ENCODE data around the gene GDF15.
A peak's percentile ranks its signal among the peaks of the same experiment; 100 is the strongest.

GDF15 gene

GRCh38 chr19:18417250-18418028, 31.5 kb downstream of the GDF15 start:
- no peak for DNase-seq (ENCODE audit: low read depth in 1 of 2, low spot score in 1 of 2)

GRCh38 chr19:18418029-18418482, 32.1 kb downstream of the GDF15 start:
- no peak for DNase-seq (ENCODE audit: low read depth in 1 of 2, low spot score in 1 of 2)

- DNase-seq (ENCODE audit: low read depth in 1 of 2, low spot score in 1 of 2), result no peak
Measured at GRCh38 chr19:18418483-18419194, 32.7 kb downstream of the GDF15 start.

- peak; percentile 51 to 63 for DNase-seq (ENCODE audit: low read depth in 1 of 2, low spot score in 1 of 2)
Measured at GRCh38 chr19:18419195-18419698, 33.3 kb downstream of the GDF15 start, which contains the start of gene SSBP4. Gene SSBP4, plus strand, starts transcription at chr19:18419398. Its CDS starts 251 bp downstream, at chr19:18419649.

- DNase-seq (ENCODE audit: low read depth in 1 of 2, low spot score in 1 of 2), result no peak
Measured at GRCh38 chr19:18419699-18420460, 33.9 kb downstream of the GDF15 start.

- DNase-seq (ENCODE audit: low read depth in 1 of 2, low spot score in 1 of 2), result no peak
Measured at GRCh38 chr19:18420930-18421329, 35.0 kb downstream of the GDF15 start.

- DNase-seq (ENCODE audit: low read depth in 1 of 2, low spot score in 1 of 2), result no peak
Measured at GRCh38 chr19:18421371-18421959, 35.5 kb downstream of the GDF15 start.

- no peak for DNase-seq (ENCODE audit: low read depth in 1 of 2, low spot score in 1 of 2)
Measured at GRCh38 chr19:18422530-18423191, 36.7 kb downstream of the GDF15 start.

- DNase-seq (ENCODE audit: low read depth in 1 of 2, low spot score in 1 of 2), result no peak
Measured at GRCh38 chr19:18423258-18424020, 37.5 kb downstream of the GDF15 start.

GRCh38 chr19:18424122-18424889, 38.3 kb downstream of the GDF15 start:
- DNase-seq (ENCODE audit: low read depth in 1 of 2, low spot score in 1 of 2), result no peak

GRCh38 chr19:18424890-18425514, 39.0 kb downstream of the GDF15 start:
- no peak for DNase-seq (ENCODE audit: low read depth in 1 of 2, low spot score in 1 of 2)

GRCh38 chr19:18425515-18426415, 39.8 kb downstream of the GDF15 start:
- no peak for DNase-seq (ENCODE audit: low read depth in 1 of 2, low spot score in 1 of 2)

GRCh38 chr19:18426416-18426767, 40.4 kb downstream of the GDF15 start:
- no peak for DNase-seq (ENCODE audit: low read depth in 1 of 2, low spot score in 1 of 2)

- no peak for DNase-seq (ENCODE audit: low read depth in 1 of 2, low spot score in 1 of 2)
Measured at GRCh38 chr19:18427080-18427742, 41.3 kb downstream of the GDF15 start.

GRCh38 chr19:18427743-18428113, 41.8 kb downstream of the GDF15 start:
- no peak for DNase-seq (ENCODE audit: low read depth in 1 of 2, low spot score in 1 of 2)

- DNase-seq (ENCODE audit: low read depth in 1 of 2, low spot score in 1 of 2), result no peak
Measured at GRCh38 chr19:18428173-18428786, 42.3 kb downstream of the GDF15 start.

Measured in stimulated activated CD4-positive, alpha-beta T cell treated with anti-CD3 and anti-CD28 coated beads, Interleukin-15, amount 100 ng/mL, for 1 hour (primary cell).